ENCODE results near the gene DNAJC5. TPM values are rescaled to one million over a fixed set of nuclear protein-coding genes. Genes with fewer than 3 reads are reported as not detected.

Gene DNAJC5
- total RNA-seq, 4 donors from 2014 or later = 40.6 to 59.7 (median 49.7) TPM

GRCh38 chr20:63931735-63932134, 36.8 kb downstream of the DNAJC5 start:
- H3K4me3 ChIP-seq (ENCODE audit: low read depth, poor library complexity, severe bottlenecking) = no peak overlapping the region
- DNase-seq (ENCODE audit: low spot score in 2 of 2) = no peak
- intact Hi-C loops (cut with DNase I; ENCODE audit: low total_unique reads) = no loop called here
- WGBS, 2 donors = 93 to 94% methylated on average over 18 to 19 of the region's 19 CpGs
- no peak for TF ChIP-seq POLR2A (IDR thresholded peaks at IDR 0.05)
- no peak for TF ChIP-seq CTCF (IDR thresholded peaks at IDR 0.05)

- TF ChIP-seq POLR2A (IDR thresholded peaks at IDR 0.05) = no peak
- no peak for TF ChIP-seq CTCF (IDR thresholded peaks at IDR 0.05)
- intact Hi-C loops (cut with DNase I; ENCODE audit: low total_unique reads) = no loop called here
- no peak overlapping the region for H3K4me3 ChIP-seq (ENCODE audit: low read depth, poor library complexity, severe bottlenecking)
- WGBS, 2 donors = 92% methylated on average over 16 to 17 of the region's 17 CpGs
- no peak for DNase-seq (ENCODE audit: low spot score in 2 of 2)
These were observed 37.8 kb downstream of the DNAJC5 start for GRCh38 chr20:63932606-63933160.

GRCh38 chr20:63933646-63934045, 38.7 kb downstream of the DNAJC5 start:
- intact Hi-C loops (cut with DNase I; ENCODE audit: low total_unique reads) = no loop called here
- WGBS, 2 donors = 87 to 90% methylated on average over 5 of the region's 5 CpGs

DNA sequence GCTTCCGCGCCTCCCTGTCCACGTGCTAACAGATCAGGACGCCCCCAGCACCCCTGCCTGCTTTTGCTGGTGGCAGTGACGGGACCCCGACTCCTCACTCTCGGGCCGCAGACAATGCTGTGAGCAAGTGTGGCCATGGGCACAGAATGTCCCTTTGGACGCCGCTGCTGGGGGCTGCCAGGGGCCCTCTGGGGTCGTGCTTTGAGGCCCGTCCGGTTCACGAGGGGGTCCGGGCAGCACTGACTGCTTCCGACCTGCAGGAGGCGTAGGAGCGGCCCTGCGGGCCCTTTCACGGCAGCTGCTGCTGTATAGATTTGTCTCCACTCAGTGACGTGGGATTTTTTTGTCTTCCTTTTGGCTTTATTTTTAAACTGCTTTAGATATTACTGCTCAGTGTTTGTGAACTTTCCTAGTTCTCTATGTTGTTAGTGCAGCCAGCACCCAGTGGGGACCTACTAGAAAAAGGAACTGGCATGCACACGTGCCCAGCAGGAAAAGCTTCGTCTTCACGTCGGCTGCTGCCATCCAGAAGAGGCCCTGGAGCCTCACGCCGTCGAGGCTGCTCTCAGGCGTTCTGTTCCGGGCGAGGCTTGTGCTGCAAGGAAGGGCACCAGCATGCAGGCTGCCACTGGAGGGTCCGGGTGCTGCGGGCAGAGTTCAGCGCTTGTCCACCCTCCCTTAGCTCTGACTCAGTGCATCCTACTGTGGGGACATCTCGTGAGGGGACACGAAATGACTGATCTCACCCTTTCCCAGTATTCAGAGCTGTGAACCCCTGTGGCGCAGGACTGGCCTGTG, 39.5 kb downstream of the DNAJC5 start:
- WGBS, 2 donors = 83 to 84% methylated on average over 37 of the region's 37 CpGs

More at GRCh38 chr20:63933646-63934045, 38.7 kb downstream of the DNAJC5 start:
- no peak for DNase-seq (ENCODE audit: low spot score in 2 of 2)
- no peak overlapping the region for H3K4me3 ChIP-seq (ENCODE audit: low read depth, poor library complexity, severe bottlenecking)
- TF ChIP-seq CTCF (IDR thresholded peaks at IDR 0.05) (no peak), POLR2A (IDR thresholded peaks at IDR 0.05) (no peak)

GRCh38 chr20:63935447-63935846, 40.5 kb downstream of the DNAJC5 start:
- intact Hi-C loops (cut with DNase I; ENCODE audit: low total_unique reads) = no loop called here
- WGBS, 2 donors = 93% methylated on average over 9 of the region's 9 CpGs
- DNase-seq (ENCODE audit: low spot score in 2 of 2) = no peak
- no peak for TF ChIP-seq CTCF (IDR thresholded peaks at IDR 0.05)
- TF ChIP-seq POLR2A (IDR thresholded peaks at IDR 0.05) = no peak
- H3K4me3 ChIP-seq (ENCODE audit: low read depth, poor library complexity, severe bottlenecking) = no peak overlapping the region

More for the DNA sequence above, 39.5 kb downstream of the DNAJC5 start:
- H3K4me3 ChIP-seq (ENCODE audit: low read depth, poor library complexity, severe bottlenecking) = no peak overlapping the region
- TF ChIP-seq POLR2A (IDR thresholded peaks at IDR 0.05) (no peak), CTCF (IDR thresholded peaks at IDR 0.05) (no peak)
- intact Hi-C loops (cut with DNase I; ENCODE audit: low total_unique reads) = no loop called here
- DNase-seq (ENCODE audit: low spot score in 2 of 2) = no peak
